H9 (cell line): Measurements from ENCODE around the gene TUBG1. TPM values are rescaled to one million over a fixed set of nuclear protein-coding genes. Genes with fewer than 3 reads are reported as not detected.

ENCODE experiments used
- DNase-seq: peaks from one replicate; pipeline ENCODE4 v3.0.0-alpha.2; 2017
- H2AFZ ChIP-seq: one replicate; pipeline ENCODE4 v1.6.1; 2013; ENCODE audit warnings: mild to moderate bottlenecking, low read length, control low read depth, moderate library complexity
- H2AK5ac ChIP-seq: 2 replicates; pipeline ENCODE4 v1.6.1; 2013; ENCODE audit warnings: low read length, control low read depth, mixed read lengths; ENCODE audit not compliant: insufficient read length
- H2BK120ac ChIP-seq: one replicate; pipeline ENCODE4 v1.6.1; 2013; ENCODE audit warnings: low read depth, mild to moderate bottlenecking, low read length, control low read depth, inconsistent platforms; ENCODE audit not compliant: poor library complexity, severe bottlenecking
- H2BK12ac ChIP-seq: 2 replicates; pipeline ENCODE4 v1.6.1; 2013; ENCODE audit warnings: low read length, control low read depth, mixed read lengths, low read depth; ENCODE audit not compliant: insufficient read length
- H2BK15ac ChIP-seq: 2 replicates; pipeline ENCODE4 v1.6.1; 2013; ENCODE audit warnings: low read depth, low read length, control low read depth
- H2BK20ac ChIP-seq: one replicate; pipeline ENCODE4 v1.6.1; 2013; ENCODE audit warnings: low read depth, mild to moderate bottlenecking, low read length, control low read depth, inconsistent platforms; ENCODE audit not compliant: poor library complexity, severe bottlenecking
- H2BK5ac ChIP-seq: 2 replicates; pipeline ENCODE4 v1.6.1; 2013; ENCODE audit warnings: low read length, control low read depth, mixed read lengths; ENCODE audit not compliant: insufficient read length
- H3K14ac ChIP-seq: 2 replicates; pipeline ENCODE4 v1.6.1; 2013; ENCODE audit warnings: low read length, control low read depth; ENCODE audit not compliant: insufficient read depth
- H3K18ac ChIP-seq: 2 replicates; pipeline ENCODE4 v1.6.1; 2013; ENCODE audit warnings: low read depth, mild to moderate bottlenecking, mixed read lengths, low read length, control low read depth; ENCODE audit not compliant: insufficient read length
- H3K23ac ChIP-seq: 2 replicates; pipeline ENCODE4 v1.6.1; 2013; ENCODE audit warnings: low read length, control low read depth, mixed read lengths, low read depth; ENCODE audit not compliant: insufficient read length
- H3K23me2 ChIP-seq: 2 replicates; pipeline ENCODE4 v1.6.1; 2013; ENCODE audit warnings: low read depth, mild to moderate bottlenecking, mixed read lengths, low read length, control low read depth; ENCODE audit not compliant: insufficient read length, poor library complexity, severe bottlenecking
- H3K27ac ChIP-seq: 2 replicates; pipeline ENCODE4 v1.5.1; 2013; ENCODE audit warnings: low read length, control low read depth, mixed read lengths, low read depth; ENCODE audit not compliant: insufficient read length
- H3K27me3 ChIP-seq: 2 replicates; pipeline ENCODE4 v1.6.1; 2013; ENCODE audit warnings: low read length, control low read depth, inconsistent platforms; ENCODE audit not compliant: insufficient read depth
- H3K4ac ChIP-seq: 2 replicates; pipeline ENCODE4 v1.6.1; 2013; ENCODE audit warnings: low read depth, mild to moderate bottlenecking, control low read depth, inconsistent platforms, low read length, moderate library complexity
- H3K4me1 ChIP-seq: 2 replicates; pipeline ENCODE4 v1.6.1; 2013; ENCODE audit warnings: low read length, control low read depth, inconsistent platforms; ENCODE audit not compliant: insufficient read depth
- H3K4me2 ChIP-seq: 2 replicates; pipeline ENCODE4 v1.6.1; 2013; ENCODE audit warnings: low read length, control low read depth, mixed read lengths; ENCODE audit not compliant: insufficient read length, insufficient read depth
- H3K56ac ChIP-seq: 2 replicates; pipeline ENCODE4 v1.6.1; 2013; ENCODE audit warnings: low read depth, mild to moderate bottlenecking, mixed read lengths, low read length, control low read depth; ENCODE audit not compliant: insufficient read length
- H3K79me1 ChIP-seq: 2 replicates; pipeline ENCODE4 v1.6.1; 2013; ENCODE audit warnings: low read depth, mild to moderate bottlenecking, moderate library complexity, low read length, control low read depth, inconsistent platforms; ENCODE audit not compliant: insufficient read depth, poor library complexity, severe bottlenecking
- H3K79me2 ChIP-seq: 2 replicates; pipeline ENCODE4 v1.6.1; 2013; ENCODE audit warnings: low read length, control low read depth, inconsistent platforms; ENCODE audit not compliant: insufficient read depth
- H3K9ac ChIP-seq: 2 replicates; pipeline ENCODE4 v1.6.1; 2013; ENCODE audit warnings: low read length, control low read depth, mixed read lengths; ENCODE audit not compliant: insufficient read length; ENCODE audit errors: extremely low read depth
- H3K9me3 ChIP-seq: one replicate; pipeline ENCODE4 v1.6.1; 2013; ENCODE audit warnings: low read depth, low read length, inconsistent platforms; ENCODE audit not compliant: control insufficient read depth
- H3T11ph ChIP-seq: one replicate; pipeline ENCODE4 v1.6.1; 2013; ENCODE audit warnings: mild to moderate bottlenecking, low read length, control low read depth, inconsistent platforms
- H4K20me1 ChIP-seq: one replicate; pipeline ENCODE4 v1.6.1; 2013; ENCODE audit not compliant: control insufficient read depth, insufficient read length, insufficient read depth
- H4K5ac ChIP-seq: 2 replicates; pipeline ENCODE4 v1.6.1; 2013; ENCODE audit warnings: low read depth, mild to moderate bottlenecking, mixed read lengths, low read length, control low read depth; ENCODE audit not compliant: insufficient read length
- H4K8ac ChIP-seq: replicated peaks from 2 replicates; pipeline ENCODE4 v1.6.1; 2013; ENCODE audit warnings: low read length, control low read depth, mixed read lengths, low read depth; ENCODE audit not compliant: insufficient read length
- H4K91ac ChIP-seq: 2 replicates; pipeline ENCODE4 v1.6.1; 2013; ENCODE audit warnings: low read depth, mild to moderate bottlenecking, moderate library complexity, mixed read lengths, low read length, control low read depth; ENCODE audit not compliant: insufficient read length
- H3K27ac Mint-ChIP-seq, 3 experiments: 2 replicates in 2 of 3; 3 replicates in 1 of 3; pipeline ENCODE4 v1.8.0; 2020 to 2021; ENCODE audit warnings: mixed read lengths in 3 of 3, mild to moderate bottlenecking in 1 of 3, moderate library complexity in 1 of 3
- H3K27me3 Mint-ChIP-seq: 2 replicates; pipeline ENCODE4 v1.8.0; 2021; ENCODE audit warnings: low read depth, mild to moderate bottlenecking, moderate library complexity, mixed read lengths
- H3K36me3 Mint-ChIP-seq, 3 experiments: 2 replicates in 2 of 3; 3 replicates in 1 of 3; pipeline ENCODE4 v1.8.0; 2020 to 2021; ENCODE audit warnings: low read depth in 3 of 3, mixed read lengths in 3 of 3; ENCODE audit not compliant: insufficient read depth in 1 of 3
- H3K4me1 Mint-ChIP-seq, 2 experiments: 2 replicates each; pipeline ENCODE4 v1.8.0; 2020; ENCODE audit warnings: mixed read lengths in 2 of 2
- H3K4me3 Mint-ChIP-seq, 2 experiments: 2 replicates in 1 of 2; 3 replicates in 1 of 2; pipeline ENCODE4 v1.8.0; 2020 to 2021; ENCODE audit warnings: mild to moderate bottlenecking in 2 of 2, mixed read lengths in 2 of 2, moderate library complexity in 1 of 2
- H3K9me3 Mint-ChIP-seq, 2 experiments: 2 replicates in 1 of 2; 3 replicates in 1 of 2; pipeline ENCODE4 v1.8.0; 2020; ENCODE audit warnings: mild to moderate bottlenecking in 2 of 2, mixed read lengths in 2 of 2, moderate library complexity in 1 of 2
- CTCF ChIP-seq: fragments of 200-600 bp; sonication (generic); conservative IDR thresholded peaks from 3 replicates; pipeline ENCODE4 v1.8.0; 2021; ENCODE audit warnings: antibody characterized with exemption, mild to moderate bottlenecking
- WGBS: extraction: QIAGEN DNeasy Blood & Tissue Kit; methylation state at CpG from one replicate; pipeline ENCODE4 v1.1.7; 2013; ENCODE audit warnings: missing lambda C conversion rate, low lambda C conversion rate, mixed read lengths; ENCODE audit not compliant: insufficient read length; ENCODE audit errors: extremely low coverage; 5-methylcytosine and 5-hydroxymethylcytosine counted together
- total RNA-seq: library from RNA; stranded (reverse); gene quantifications from 2 replicates; pipeline ENCODE4 v1.2.1, GENCODE V29; 2021

The TUBG1 gene
- total RNA-seq, 1 experiment from 2014 or later = 122 TPM

GRCh38 chr17:42563543-42563942 is 45.9 kb upstream of the TUBG1 start:
- Histone ChIP-seq H2BK12ac (no peak overlapping the region), H3K4me1 (peaks cover 2% of the 10 kb centered on the region; the same call in 1 of the 2 replicates), H4K8ac (no peak overlapping the region), H2BK20ac (no peak overlapping the region), H2AK5ac (no peak overlapping the region), H3K56ac (no peak overlapping the region), H3K23me2 (peaks cover 16% of the 10 kb centered on the region), H3K79me1 (peaks cover 4% of the 10 kb centered on the region), H4K5ac (no peak overlapping the region), H4K20me1 (no peaks in the 10 kb centered on the region), H3K27me3 (no peaks in the 10 kb centered on the region), H3K79me2 (peaks cover 7% of the 10 kb centered on the region; the same call in 1 of the 2 replicates), H3K18ac (no peak overlapping the region), H2BK120ac (no peak overlapping the region), H3K4ac (no peak overlapping the region), H2BK5ac (no peak overlapping the region), H3K23ac (no peak overlapping the region), H2AFZ (no peak overlapping the region), H3K9me3 (no peaks in the 10 kb centered on the region), H3K4me2 (peak overlapping the region; percentile 86), H3T11ph (no peak overlapping the region), H2BK15ac (no peak overlapping the region), H3K9ac (no peak overlapping the region), H3K27ac (no peak overlapping the region), H3K14ac (no peak overlapping the region), H4K91ac (no peak overlapping the region)
- H3K4me1 Mint-ChIP-seq = peaks cover 17 to 25% of the 10 kb centered on the region in 2 experiments
- no peaks in the 10 kb centered on the region for H3K9me3 Mint-ChIP-seq
- WGBS = no CpG with 5 or more reads among the region's 1 CpG
- TF ChIP-seq CTCF = no peak
- no peak for DNase-seq
- H3K27ac Mint-ChIP-seq = no peak overlapping the region
- H3K27me3 Mint-ChIP-seq = no peaks in the 10 kb centered on the region
- H3K36me3 Mint-ChIP-seq = peaks cover 3 to 34% (median 26%) of the 10 kb centered on the region in 3 experiments; a peak in 6 of 7 replicates
- H3K4me3 Mint-ChIP-seq = peak overlapping the region; percentile 94 to 95
